HepG2 (cell line): ENCODE data around the gene MRNIP. TPM values are rescaled to one million over a fixed set of nuclear protein-coding genes. Genes with fewer than 3 reads are reported as not detected.

Experiments used
- HDAC6 ChIP-seq: fragments of 200-600 bp; sonication (generic); IDR thresholded peaks from 2 replicates; pipeline ENCODE4 v1.7.0; 2017; ENCODE audit warnings: mild to moderate bottlenecking, antibody characterized with exemption, low read length, low read depth
- MED8 ChIP-seq: sonication (generic); formaldehyde crosslinking; IDR thresholded peaks from 2 replicates; pipeline ENCODE4 v1.8.1; 2023; ENCODE audit warnings: mild to moderate bottlenecking, missing genetic modification reagents; ENCODE audit not compliant: insufficient replicate concordance
- MIER3 ChIP-seq: IDR thresholded peaks from 2 replicates; pipeline ENCODE4 v1.6.1; 2016; ENCODE audit warnings: missing compliant biosample characterization, borderline replicate concordance
- PAX8 ChIP-seq: sonication (generic); formaldehyde crosslinking; IDR thresholded peaks from 2 replicates; pipeline ENCODE4 v1.8.0; 2022; ENCODE audit warnings: mild to moderate bottlenecking, missing genetic modification reagents, borderline replicate concordance
- PTBP1 ChIP-seq: fragments of 200-400 bp; formaldehyde crosslinking; IDR thresholded peaks from 2 replicates; pipeline ENCODE4 v1.6.1; 2018; ENCODE audit warnings: low read length, low read depth; ENCODE audit not compliant: poor library complexity, severe bottlenecking
- ZBTB42 ChIP-seq: sonication (generic); formaldehyde crosslinking; IDR thresholded peaks from 2 replicates; pipeline ENCODE4 v1.5.0; 2020; ENCODE audit warnings: mild to moderate bottlenecking, missing genetic modification reagents
- ZNF317 ChIP-seq: sonication (generic); formaldehyde crosslinking; IDR thresholded peaks from 2 replicates; pipeline ENCODE4 v1.5.0; 2020; ENCODE audit warnings: mild to moderate bottlenecking, missing genetic modification reagents
- ZNF34 ChIP-seq: sonication (generic); formaldehyde crosslinking; IDR thresholded peaks from 2 replicates; pipeline ENCODE4 v1.4.0; 2020; ENCODE audit warnings: mild to moderate bottlenecking, missing genetic modification reagents, borderline replicate concordance
- ZNF569 ChIP-seq: sonication (generic); formaldehyde crosslinking; IDR thresholded peaks from 2 replicates; pipeline ENCODE4 v1.5.0; 2020; ENCODE audit warnings: mild to moderate bottlenecking, missing genetic modification reagents, moderate library complexity, borderline replicate concordance
- ZNF616 ChIP-seq: sonication (generic); formaldehyde crosslinking; IDR thresholded peaks from 2 replicates; pipeline ENCODE4 v1.5.0; 2020; ENCODE audit warnings: low read depth, mild to moderate bottlenecking, missing genetic modification reagents
- polyA plus RNA-seq, 8 experiments: library from polyadenylated mRNA; depleted of rRNA in 3 of 8; stranded (reverse) in 7 of 8; unstranded in 1 of 8; fragments of >200 nt; fragmentation: Illumina TruSeq in 4 of 8; extraction: Trizol in 4 of 8; gene quantifications; 2 replicates each; pipeline versions ENCODE4 v1.2.1 to v1.2.3, GENCODE V29; 2011 to 2016; ENCODE audit warnings: low read depth in 4 of 8, missing spikeins in 1 of 8, mixed read lengths in 1 of 8; ENCODE audit not compliant: insufficient read depth in 1 of 8
- total RNA-seq, 5 experiments: library from RNA; depleted of rRNA; stranded (reverse); fragments of >200 nt; fragmentation: Illumina TruSeq; extraction: Trizol; gene quantifications; 2 replicates each; pipeline ENCODE4 v1.2.3, GENCODE V29; 2016; ENCODE audit warnings: low read depth in 1 of 5
- TF ChIP-seq, protein P1 (sequence below): sonication (generic); formaldehyde crosslinking; conservative IDR thresholded peaks from 2 replicates; pipeline ENCODE4 v1.4.0; 2020; ENCODE audit warnings: mild to moderate bottlenecking, missing genetic modification reagents, moderate library complexity

Gene MRNIP
- total and polyA plus RNA-seq, 2 of the 13 experiments (the other 11 are each of a cell fraction or from before 2014, with no cell fraction given), result 15.5 to 34.1 TPM

DNA sequence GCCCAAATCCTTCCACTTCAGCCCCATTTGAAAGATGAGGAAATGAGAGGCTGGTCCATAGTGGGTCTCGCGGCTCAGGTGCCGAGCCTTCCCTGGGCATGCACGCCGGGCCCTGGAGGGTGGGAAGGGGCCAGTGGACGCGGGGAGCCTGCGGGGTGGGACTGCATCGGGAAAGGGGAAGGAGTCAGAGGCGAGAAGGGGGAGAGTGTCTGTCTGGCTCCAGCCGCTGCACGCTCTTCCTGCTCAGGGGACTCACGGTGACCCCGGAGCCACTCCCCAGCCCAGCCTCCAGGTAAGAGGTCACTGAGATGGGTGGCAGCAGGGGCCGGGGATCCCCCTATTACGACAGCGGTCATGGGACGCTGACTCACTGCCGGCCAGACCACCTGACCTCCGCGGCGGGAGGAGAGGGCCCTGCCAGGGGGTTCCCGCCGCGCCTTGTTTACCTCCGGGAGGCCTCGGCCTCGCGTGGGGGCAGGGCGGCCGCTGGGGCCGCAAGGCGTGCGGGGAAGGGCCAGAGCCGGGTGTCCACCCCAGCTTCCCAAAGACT is 39.8 kb downstream of the MRNIP start (continued):
- TF ChIP-seq ZNF34 (CRISPR knock-in tag), result peak; percentile 29; the same call in 1 of the 2 replicates
- 0 out of 2 replicates have a peak, but pooled peaks have one; percentile 66 for TF ChIP-seq ZBTB42 (CRISPR knock-in tag)
- TF ChIP-seq HDAC6, result no peak
- TF ChIP-seq ZNF616 (CRISPR knock-in tag), result peak; percentile 50; the same call in 1 of the 2 replicates
- TF ChIP-seq PAX8 (CRISPR knock-in tag), result no peak; the same call in 1 of the 2 replicates
- TF ChIP-seq PTBP1, result peak; percentile 26
- TF ChIP-seq ZNF317 (CRISPR knock-in tag), result no peak
- TF ChIP-seq MED8 (CRISPR knock-in tag), result peak; percentile 82
- TF ChIP-seq MIER3 (CRISPR knock-in tag), result peak; percentile 85; the same call in 1 of the 2 replicates
- peak; percentile 91; the same call in 1 of the 2 replicates for TF ChIP-seq ZNF569
- TF ChIP-seq, protein P1, sequence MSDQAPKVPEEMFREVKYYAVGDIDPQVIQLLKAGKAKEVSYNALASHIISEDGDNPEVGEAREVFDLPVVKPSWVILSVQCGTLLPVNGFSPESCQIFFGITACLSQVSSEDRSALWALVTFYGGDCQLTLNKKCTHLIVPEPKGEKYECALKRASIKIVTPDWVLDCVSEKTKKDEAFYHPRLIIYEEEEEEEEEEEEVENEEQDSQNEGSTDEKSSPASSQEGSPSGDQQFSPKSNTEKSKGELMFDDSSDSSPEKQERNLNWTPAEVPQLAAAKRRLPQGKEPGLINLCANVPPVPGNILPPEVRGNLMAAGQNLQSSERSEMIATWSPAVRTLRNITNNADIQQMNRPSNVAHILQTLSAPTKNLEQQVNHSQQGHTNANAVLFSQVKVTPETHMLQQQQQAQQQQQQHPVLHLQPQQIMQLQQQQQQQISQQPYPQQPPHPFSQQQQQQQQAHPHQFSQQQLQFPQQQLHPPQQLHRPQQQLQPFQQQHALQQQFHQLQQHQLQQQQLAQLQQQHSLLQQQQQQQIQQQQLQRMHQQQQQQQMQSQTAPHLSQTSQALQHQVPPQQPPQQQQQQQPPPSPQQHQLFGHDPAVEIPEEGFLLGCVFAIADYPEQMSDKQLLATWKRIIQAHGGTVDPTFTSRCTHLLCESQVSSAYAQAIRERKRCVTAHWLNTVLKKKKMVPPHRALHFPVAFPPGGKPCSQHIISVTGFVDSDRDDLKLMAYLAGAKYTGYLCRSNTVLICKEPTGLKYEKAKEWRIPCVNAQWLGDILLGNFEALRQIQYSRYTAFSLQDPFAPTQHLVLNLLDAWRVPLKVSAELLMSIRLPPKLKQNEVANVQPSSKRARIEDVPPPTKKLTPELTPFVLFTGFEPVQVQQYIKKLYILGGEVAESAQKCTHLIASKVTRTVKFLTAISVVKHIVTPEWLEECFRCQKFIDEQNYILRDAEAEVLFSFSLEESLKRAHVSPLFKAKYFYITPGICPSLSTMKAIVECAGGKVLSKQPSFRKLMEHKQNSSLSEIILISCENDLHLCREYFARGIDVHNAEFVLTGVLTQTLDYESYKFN (CRISPR knock-in tag), result peak; percentile 89
